Stomach (tissue), 4 donors: Measurements from ENCODE around the gene SYNJ1.

Experiments used
- CTCF ChIP-seq, 7 experiments: fragments of 450-650 bp in 4 of 7; fragments of 200-600 bp in 3 of 7; sonication (generic) in 3 of 7; IDR thresholded peaks; one replicate each; pipeline ENCODE4 v1.5.1; 2016 to 2019; ENCODE audit warnings: antibody characterized with exemption in 7 of 7, control low read depth in 2 of 7, mild to moderate bottlenecking in 1 of 7
- POLR2A ChIP-seq, 4 donors: fragments of 450-650 bp; IDR thresholded peaks; one replicate each; pipeline ENCODE4 v1.6.1; 2016; ENCODE audit warnings: antibody characterized with exemption in 4 of 4, control low read depth in 2 of 4, mild to moderate bottlenecking in 1 of 4, moderate library complexity in 1 of 4

- no peak for TF ChIP-seq POLR2A (IDR thresholded peaks at IDR 0.05)
- no peak for TF ChIP-seq CTCF (IDR thresholded peaks at IDR 0.05)
Observed at GRCh38 chr21:32581732-32582131, 146.1 kb downstream of the SYNJ1 start.
